Measurements from ENCODE around the gene EFNA4. TPM values are rescaled to one million over a fixed set of nuclear protein-coding genes. Genes with fewer than 3 reads are reported as not detected.

Gene EFNA4
- total RNA-seq, 1 experiment from 2014 or later, result 22.7 TPM

DNA sequence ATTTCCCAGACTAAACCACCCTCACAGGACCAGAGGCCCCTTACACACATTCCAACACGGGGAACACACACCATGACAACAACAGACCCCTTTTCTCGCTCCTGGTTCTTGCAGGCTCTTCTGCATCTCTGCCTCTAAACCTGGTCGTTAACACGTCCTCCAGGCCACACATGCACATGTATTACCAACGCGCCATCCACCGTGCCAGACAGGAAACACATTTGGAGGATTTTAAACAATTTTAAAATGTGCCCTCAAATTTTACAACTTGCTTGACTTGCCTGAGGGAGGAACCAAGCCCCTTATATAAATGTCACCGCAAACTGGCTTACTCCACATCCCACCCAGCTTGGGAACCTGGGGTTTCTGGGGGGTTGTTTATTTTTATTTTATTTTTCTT is 47.3 kb downstream of the EFNA4 start:
- ChIA-PET CTCF (interaction anchor here (1.0 kb wide), 1 partner anchor 57 kb away, joined by 5 read pairs; no protein-coding TSS in a partner anchor), POLR2A (no interaction called here)
- Mint-ChIP-seq H3K4me3 (no peak overlapping the region), H3K27me3 (ENCODE audit: low read depth) (peaks cover 7% of the 10 kb centered on the region), H3K36me3 (no peaks in the 10 kb centered on the region), H3K9me3 (no peaks in the 10 kb centered on the region), H3K4me1 (peaks cover 4% of the 10 kb centered on the region; the same call in 1 of the 2 replicates), H3K27ac (no peak overlapping the region; the same call in 1 of the 2 replicates)
- ATAC-seq (no peak), DNase-seq (ENCODE audit: low spot score) (no peak)
- TF ChIP-seq, protein P1, sequence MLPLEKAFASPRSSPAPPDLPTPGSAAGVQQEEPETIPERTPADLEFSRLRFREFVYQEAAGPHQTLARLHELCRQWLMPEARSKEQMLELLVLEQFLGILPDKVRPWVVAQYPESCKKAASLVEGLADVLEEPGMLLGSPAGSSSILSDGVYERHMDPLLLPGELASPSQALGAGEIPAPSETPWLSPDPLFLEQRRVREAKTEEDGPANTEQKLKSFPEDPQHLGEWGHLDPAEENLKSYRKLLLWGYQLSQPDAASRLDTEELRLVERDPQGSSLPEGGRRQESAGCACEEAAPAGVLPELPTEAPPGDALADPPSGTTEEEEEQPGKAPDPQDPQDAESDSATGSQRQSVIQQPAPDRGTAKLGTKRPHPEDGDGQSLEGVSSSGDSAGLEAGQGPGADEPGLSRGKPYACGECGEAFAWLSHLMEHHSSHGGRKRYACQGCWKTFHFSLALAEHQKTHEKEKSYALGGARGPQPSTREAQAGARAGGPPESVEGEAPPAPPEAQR (CRISPR knock-in tag; IDR thresholded peaks at IDR 0.05), result no peak
- no peak for TF ChIP-seq SP1 (CRISPR knock-in tag; conservative IDR thresholded peaks at IDR 0.05)
- TF ChIP-seq, protein P2, sequence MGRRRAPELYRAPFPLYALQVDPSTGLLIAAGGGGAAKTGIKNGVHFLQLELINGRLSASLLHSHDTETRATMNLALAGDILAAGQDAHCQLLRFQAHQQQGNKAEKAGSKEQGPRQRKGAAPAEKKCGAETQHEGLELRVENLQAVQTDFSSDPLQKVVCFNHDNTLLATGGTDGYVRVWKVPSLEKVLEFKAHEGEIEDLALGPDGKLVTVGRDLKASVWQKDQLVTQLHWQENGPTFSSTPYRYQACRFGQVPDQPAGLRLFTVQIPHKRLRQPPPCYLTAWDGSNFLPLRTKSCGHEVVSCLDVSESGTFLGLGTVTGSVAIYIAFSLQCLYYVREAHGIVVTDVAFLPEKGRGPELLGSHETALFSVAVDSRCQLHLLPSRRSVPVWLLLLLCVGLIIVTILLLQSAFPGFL (CRISPR knock-in tag; IDR thresholded peaks at IDR 0.05; ENCODE audit: borderline replicate concordance), result no peak
- no peak for TF ChIP-seq ZNF512 (CRISPR knock-in tag; IDR thresholded peaks at IDR 0.05; ENCODE audit: borderline replicate concordance)
- TF ChIP-seq TCF7 (CRISPR knock-in tag; IDR thresholded peaks at IDR 0.05; ENCODE audit: low read depth), result no peak
- TF ChIP-seq FOXK1 (CRISPR knock-in tag; IDR thresholded peaks at IDR 0.05), result no peak
- TF ChIP-seq IRF2 (CRISPR knock-in tag; IDR thresholded peaks at IDR 0.05; ENCODE audit: borderline replicate concordance, low read depth), result no peak
- TF ChIP-seq NFYB (CRISPR knock-in tag; conservative IDR thresholded peaks at IDR 0.05; ENCODE audit: low read depth), result no peak
- TF ChIP-seq CREM (CRISPR knock-in tag; IDR thresholded peaks at IDR 0.05), result no peak
- no peak for TF ChIP-seq RORB (CRISPR knock-in tag; IDR thresholded peaks at IDR 0.05)
- no peak for TF ChIP-seq ESRRA (CRISPR knock-in tag; IDR thresholded peaks at IDR 0.05; ENCODE audit: borderline replicate concordance)
- no peak for TF ChIP-seq GABPB1 (CRISPR knock-in tag; IDR thresholded peaks at IDR 0.05)
- no peak for TF ChIP-seq NFE2L1 (CRISPR knock-in tag; IDR thresholded peaks at IDR 0.05)
- TF ChIP-seq OVOL2 (CRISPR knock-in tag; IDR thresholded peaks at IDR 0.05; ENCODE audit: borderline replicate concordance), result no peak
- no peak for TF ChIP-seq CBFB (CRISPR knock-in tag; IDR thresholded peaks at IDR 0.05; ENCODE audit: low read depth)
- TF ChIP-seq ZNF396 (CRISPR knock-in tag; IDR thresholded peaks at IDR 0.05; ENCODE audit: borderline replicate concordance), result no peak
- TF ChIP-seq, protein P3, sequence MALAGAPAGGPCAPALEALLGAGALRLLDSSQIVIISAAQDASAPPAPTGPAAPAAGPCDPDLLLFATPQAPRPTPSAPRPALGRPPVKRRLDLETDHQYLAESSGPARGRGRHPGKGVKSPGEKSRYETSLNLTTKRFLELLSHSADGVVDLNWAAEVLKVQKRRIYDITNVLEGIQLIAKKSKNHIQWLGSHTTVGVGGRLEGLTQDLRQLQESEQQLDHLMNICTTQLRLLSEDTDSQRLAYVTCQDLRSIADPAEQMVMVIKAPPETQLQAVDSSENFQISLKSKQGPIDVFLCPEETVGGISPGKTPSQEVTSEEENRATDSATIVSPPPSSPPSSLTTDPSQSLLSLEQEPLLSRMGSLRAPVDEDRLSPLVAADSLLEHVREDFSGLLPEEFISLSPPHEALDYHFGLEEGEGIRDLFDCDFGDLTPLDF (CRISPR knock-in tag; IDR thresholded peaks at IDR 0.05), result no peak
- TF ChIP-seq USF1 (CRISPR knock-in tag; IDR thresholded peaks at IDR 0.05), result no peak
- TF ChIP-seq ZNF416 (CRISPR knock-in tag; IDR thresholded peaks at IDR 0.05), result no peak

DNA sequence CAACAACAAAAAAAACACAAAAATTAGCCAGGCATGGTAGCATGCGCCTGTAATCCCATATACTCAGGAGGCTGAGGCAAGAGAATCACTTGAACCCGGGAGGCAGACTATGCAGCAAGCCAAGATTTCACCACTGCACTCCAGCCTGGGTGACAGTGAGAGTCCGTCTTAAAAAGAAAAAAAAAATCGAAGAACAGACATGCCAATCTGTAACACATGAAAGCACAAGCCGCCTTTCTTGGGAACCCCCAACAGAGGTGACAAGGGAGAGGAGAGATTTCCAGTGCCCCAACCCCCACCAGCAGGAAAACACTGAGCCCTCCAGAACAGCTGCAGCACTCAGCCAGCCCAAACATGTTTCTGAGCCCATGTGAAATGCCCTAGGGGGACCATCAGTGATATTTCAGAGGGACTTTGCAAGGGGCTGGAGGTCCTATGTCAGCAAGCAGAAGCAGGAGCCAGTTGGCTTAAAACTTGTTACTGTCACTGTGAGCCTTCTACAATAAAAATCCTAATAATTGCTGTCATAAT is 50.0 kb downstream of the EFNA4 start:
- DNase-seq (ENCODE audit: low spot score) (no peak), ATAC-seq (no peak)
- Mint-ChIP-seq H3K4me1 (peaks cover 4% of the 10 kb centered on the region; the same call in 1 of the 2 replicates), H3K36me3 (no peaks in the 10 kb centered on the region), H3K27me3 (ENCODE audit: low read depth) (peaks cover 12% of the 10 kb centered on the region), H3K9me3 (no peaks in the 10 kb centered on the region), H3K27ac (no peak overlapping the region), H3K4me3 (no peak overlapping the region)
- POLR2A ChIA-PET, result no interaction called here
- TF ChIP-seq FOXP1 (CRISPR knock-in tag; IDR thresholded peaks at IDR 0.05; ENCODE audit: borderline replicate concordance) (no peak), ZNF138 (CRISPR knock-in tag; conservative IDR thresholded peaks at IDR 0.05) (no peak), NR1H2 (CRISPR knock-in tag; IDR thresholded peaks at IDR 0.05) (no peak), CBFB (CRISPR knock-in tag; IDR thresholded peaks at IDR 0.05; ENCODE audit: low read depth) (no peak), MXD4 (CRISPR knock-in tag; IDR thresholded peaks at IDR 0.05; ENCODE audit: borderline replicate concordance) (no peak), TEAD4 (CRISPR knock-in tag; IDR thresholded peaks at IDR 0.05) (no peak), JAZF1 (CRISPR knock-in tag; IDR thresholded peaks at IDR 0.05) (no peak), TP53 (CRISPR knock-in tag; IDR thresholded peaks at IDR 0.05) (no peak), NFE2L1 (CRISPR knock-in tag; IDR thresholded peaks at IDR 0.05) (no peak)
- CTCF ChIA-PET, result interaction anchor here (2.2 to 3.2 kb wide), 2 partner anchors 22 to 54 kb away, joined by 15 to 21 read pairs; no protein-coding TSS in a partner anchor

Data from WTC11 (cell line).